Smooth muscle cell of the coronary artery (primary cell): Measurements from ENCODE around the gene SULF2. TPM values are rescaled to one million over a fixed set of nuclear protein-coding genes. Genes with fewer than 3 reads are reported as not detected.

ENCODE experiments used
- total RNA-seq: library from RNA; depleted of rRNA; stranded (reverse); fragments of >200 nt; gene quantifications from 2 replicates; pipeline ENCODE4 v1.2.3, GENCODE V29; 2014; ENCODE audit warnings: low replicate concordance

Gene SULF2
- total RNA-seq: 20.0 and 26.4 TPM in 2 replicates

GRCh38 chr20:47785311-47785853 lies at the start of gene SULF2:
Gene SULF2, minus strand, starts transcription at chr20:47785481. Its CDS starts 28,118 bp downstream, at chr20:47757363.

